ENCODE data around the gene SH2D4B. TPM values are rescaled to one million over a fixed set of nuclear protein-coding genes. Genes with fewer than 3 reads are reported as not detected.

Gene SH2D4B
- total and polyA plus RNA-seq, 8 donors: 0.03 to 0.18 TPM; not detected in 6

GRCh38 chr10:80622153-80622552 is 84.5 kb downstream of the SH2D4B start:
- 63 to 80% (median 73%) methylated on average over 3 of the region's 3 CpGs for WGBS, 5 donors

GRCh38 chr10:80630324-80630723 is 92.6 kb downstream of the SH2D4B start:
- 45 to 95% (median 80%) methylated on average over 1 of the region's 1 CpG; no CpG with 5 or more reads in 1 of the 5 donors for WGBS, 5 donors
- no peak for DNase-seq
- peaks cover 0 to 4% (median 0%) of the 10 kb centered on the region in 3 donors for H3K27me3 ChIP-seq
- no peaks in the 10 kb centered on the region for H3K36me3 ChIP-seq
- H3K4me1 ChIP-seq: no peaks in the 10 kb centered on the region
- no peak overlapping the region for H3K27ac ChIP-seq
- TF ChIP-seq POLR2A (IDR thresholded peaks at IDR 0.05) (no peak), POLR2AphosphoS5 (IDR thresholded peaks at IDR 0.05) (no peak), EP300 (IDR thresholded peaks at IDR 0.05) (no peak), CTCF (IDR thresholded peaks at IDR 0.05) (no peak)
- intact Hi-C loops (cut with DNase I; ENCODE audit: low total_unique reads): no loop called here
- no peak overlapping the region for H3K4me3 ChIP-seq
- peaks cover 0 to 4% (median 0%) of the 10 kb centered on the region in 4 donors for H3K9me3 ChIP-seq

More at GRCh38 chr10:80622153-80622552, 84.5 kb downstream of the SH2D4B start:
- no peak for DNase-seq
- intact Hi-C loops (cut with DNase I; ENCODE audit: low total_unique reads): no loop called here
- H3K9me3 ChIP-seq: peaks cover 0 to 4% (median 0%) of the 10 kb centered on the region in 4 donors
- H3K36me3 ChIP-seq: no peaks in the 10 kb centered on the region
- no peaks in the 10 kb centered on the region for H3K4me1 ChIP-seq
- no peak overlapping the region for H3K4me3 ChIP-seq
- H3K27ac ChIP-seq: no peak overlapping the region
- H3K27me3 ChIP-seq: peaks cover 0 to 2% (median 0%) of the 10 kb centered on the region in 3 donors
- no peak for TF ChIP-seq POLR2A (IDR thresholded peaks at IDR 0.05)
- no peak for TF ChIP-seq POLR2AphosphoS5 (IDR thresholded peaks at IDR 0.05)
- TF ChIP-seq EP300 (IDR thresholded peaks at IDR 0.05): no peak

- DNase-seq: no peak
- WGBS, 5 donors: 74 to 88% (median 81%) methylated on average over 6 to 7 of the region's 7 CpGs
- TF ChIP-seq CTCF (IDR thresholded peaks at IDR 0.05): no peak
- no peak for TF ChIP-seq POLR2A (IDR thresholded peaks at IDR 0.05)
- TF ChIP-seq EP300 (IDR thresholded peaks at IDR 0.05): no peak
- no peak for TF ChIP-seq POLR2AphosphoS5 (IDR thresholded peaks at IDR 0.05)
- H3K36me3 ChIP-seq: no peaks in the 10 kb centered on the region
- H3K27ac ChIP-seq: no peak overlapping the region
- H3K9me3 ChIP-seq: no peaks in the 10 kb centered on the region
- H3K4me3 ChIP-seq: no peak overlapping the region
- intact Hi-C loops (cut with DNase I; ENCODE audit: low total_unique reads): no loop called here
- H3K27me3 ChIP-seq: no peaks in the 10 kb centered on the region
- H3K4me1 ChIP-seq: no peaks in the 10 kb centered on the region
Measured at GRCh38 chr10:80632742-80633141, 95.0 kb downstream of the SH2D4B start.

GRCh38 chr10:80633383-80633860 is 95.7 kb downstream of the SH2D4B start:
- intact Hi-C loops (cut with DNase I; ENCODE audit: low total_unique reads): no loop called here
- WGBS, 5 donors: 59 to 77% (median 64%) methylated on average over 4 of the region's 4 CpGs
- Histone ChIP-seq H3K27me3 (no peaks in the 10 kb centered on the region), H3K4me3 (no peak overlapping the region), H3K4me1 (no peaks in the 10 kb centered on the region), H3K9me3 (no peaks in the 10 kb centered on the region), H3K27ac (no peak overlapping the region), H3K36me3 (no peaks in the 10 kb centered on the region)
- TF ChIP-seq CTCF (IDR thresholded peaks at IDR 0.05) (no peak), POLR2A (IDR thresholded peaks at IDR 0.05) (no peak), POLR2AphosphoS5 (IDR thresholded peaks at IDR 0.05) (no peak), EP300 (IDR thresholded peaks at IDR 0.05) (no peak)
- no peak for DNase-seq

- Histone ChIP-seq H3K36me3 (no peaks in the 10 kb centered on the region), H3K27ac (no peak overlapping the region), H3K27me3 (no peaks in the 10 kb centered on the region), H3K4me1 (no peaks in the 10 kb centered on the region), H3K4me3 (no peak overlapping the region), H3K9me3 (no peaks in the 10 kb centered on the region)
- WGBS, 5 donors: 71 to 87% (median 78%) methylated on average over 7 of the region's 7 CpGs
- TF ChIP-seq EP300 (IDR thresholded peaks at IDR 0.05): no peak
- DNase-seq: no peak
- intact Hi-C loops (cut with DNase I; ENCODE audit: low total_unique reads): no loop called here
Measured at GRCh38 chr10:80633910-80634309, 96.2 kb downstream of the SH2D4B start.
